MM.1S (cell line): ENCODE results near the gene BMP2K.

Source experiments
- EZH2 ChIP-seq: fragments of 300-600 bp; sonication (generic); optimal IDR thresholded peaks from 2 replicates; pipeline ENCODE3; 2017; ENCODE audit warnings: low read depth, mild to moderate bottlenecking, antibody characterized with exemption, low read length, mixed read lengths
- TF ChIP-seq, protein P1 (sequence below): fragments of 300-600 bp; sonication (generic); IDR thresholded peaks from 2 replicates; pipeline ENCODE4 v1.5.1; 2016; ENCODE audit warnings: antibody characterized with exemption, low read length, mixed read lengths

DNA sequence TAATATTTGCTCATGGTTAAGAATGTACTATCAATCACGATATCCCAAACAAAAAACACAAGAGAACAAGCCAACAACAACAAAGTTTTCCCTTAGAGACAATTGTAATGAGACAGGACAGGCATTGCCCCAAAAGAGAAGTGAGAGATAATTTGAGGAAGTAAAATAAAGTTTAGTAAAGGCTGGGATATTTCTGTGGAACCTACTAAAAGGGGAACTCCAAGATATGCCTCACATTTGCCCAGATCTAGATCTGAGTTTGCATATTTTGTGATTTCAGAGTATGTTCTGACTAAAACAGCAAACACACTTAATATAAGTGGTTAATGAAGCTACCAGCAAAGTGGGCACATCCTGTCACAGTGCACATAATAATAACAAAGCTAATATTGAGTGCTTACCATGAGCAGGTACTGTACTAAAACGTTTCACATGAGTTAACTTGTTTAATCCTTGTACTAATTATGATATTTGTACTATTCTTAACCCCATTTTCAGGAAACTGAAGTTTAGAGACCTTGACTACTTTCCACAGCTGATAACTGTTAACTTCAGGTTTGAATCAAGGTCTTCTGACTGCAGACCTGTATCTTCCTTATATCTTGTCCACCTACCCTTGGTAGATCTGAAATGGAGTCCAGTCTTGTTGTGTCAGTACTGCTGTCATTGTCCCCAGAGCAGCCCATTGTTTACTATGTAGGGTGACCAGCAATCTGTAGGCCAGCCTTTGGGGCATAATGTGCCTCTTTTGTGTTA lies 26.0 kb upstream of the BMP2K start:
- TF ChIP-seq, protein P1, sequence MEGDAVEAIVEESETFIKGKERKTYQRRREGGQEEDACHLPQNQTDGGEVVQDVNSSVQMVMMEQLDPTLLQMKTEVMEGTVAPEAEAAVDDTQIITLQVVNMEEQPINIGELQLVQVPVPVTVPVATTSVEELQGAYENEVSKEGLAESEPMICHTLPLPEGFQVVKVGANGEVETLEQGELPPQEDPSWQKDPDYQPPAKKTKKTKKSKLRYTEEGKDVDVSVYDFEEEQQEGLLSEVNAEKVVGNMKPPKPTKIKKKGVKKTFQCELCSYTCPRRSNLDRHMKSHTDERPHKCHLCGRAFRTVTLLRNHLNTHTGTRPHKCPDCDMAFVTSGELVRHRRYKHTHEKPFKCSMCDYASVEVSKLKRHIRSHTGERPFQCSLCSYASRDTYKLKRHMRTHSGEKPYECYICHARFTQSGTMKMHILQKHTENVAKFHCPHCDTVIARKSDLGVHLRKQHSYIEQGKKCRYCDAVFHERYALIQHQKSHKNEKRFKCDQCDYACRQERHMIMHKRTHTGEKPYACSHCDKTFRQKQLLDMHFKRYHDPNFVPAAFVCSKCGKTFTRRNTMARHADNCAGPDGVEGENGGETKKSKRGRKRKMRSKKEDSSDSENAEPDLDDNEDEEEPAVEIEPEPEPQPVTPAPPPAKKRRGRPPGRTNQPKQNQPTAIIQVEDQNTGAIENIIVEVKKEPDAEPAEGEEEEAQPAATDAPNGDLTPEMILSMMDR: no peak
- TF ChIP-seq EZH2: no peak
